ENCODE data around the gene SH3GLB2. TPM values are rescaled to one million over a fixed set of nuclear protein-coding genes. Genes with fewer than 3 reads are reported as not detected.

The SH3GLB2 gene
- total and polyA plus RNA-seq, 11 donors = 27.3 to 42.7 (median 35.4) TPM

DNA sequence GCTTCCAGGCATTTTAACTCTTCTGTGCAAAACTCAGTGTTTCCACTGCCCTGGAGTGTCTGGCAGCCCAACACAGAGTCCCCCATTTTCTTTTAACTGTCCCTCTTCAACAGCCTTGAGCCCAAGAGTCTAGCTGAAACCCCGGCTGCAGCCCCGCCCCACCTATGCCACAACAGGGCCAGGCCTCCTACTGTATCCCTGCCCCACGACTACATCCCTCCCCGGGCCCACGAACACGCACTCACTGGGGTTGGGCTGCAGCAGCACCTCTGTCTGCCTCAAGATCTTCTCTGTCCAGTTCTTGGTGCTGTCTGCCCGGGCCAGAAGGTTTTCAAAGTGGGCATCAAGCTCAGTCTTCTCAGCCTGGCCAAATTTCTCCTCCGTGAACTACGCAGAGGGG lies 6.1 kb downstream of the SH3GLB2 start:
- WGBS, 4 donors = 91 to 93% (median 92%) methylated on average over 9 of the region's 9 CpGs
- H3K27me3 ChIP-seq = no peaks in the 10 kb centered on the region
- H3K27ac ChIP-seq = no peak overlapping the region
- peaks cover 0 to 30% (median 10%) of the 10 kb centered on the region in 9 donors for H3K36me3 ChIP-seq
- no peaks in the 10 kb centered on the region for H3K9me3 ChIP-seq
- H3K4me3 ChIP-seq = no peak overlapping the region
- TF ChIP-seq POLR2A (IDR thresholded peaks at IDR 0.05) = no peak
- TF ChIP-seq, protein P1, sequence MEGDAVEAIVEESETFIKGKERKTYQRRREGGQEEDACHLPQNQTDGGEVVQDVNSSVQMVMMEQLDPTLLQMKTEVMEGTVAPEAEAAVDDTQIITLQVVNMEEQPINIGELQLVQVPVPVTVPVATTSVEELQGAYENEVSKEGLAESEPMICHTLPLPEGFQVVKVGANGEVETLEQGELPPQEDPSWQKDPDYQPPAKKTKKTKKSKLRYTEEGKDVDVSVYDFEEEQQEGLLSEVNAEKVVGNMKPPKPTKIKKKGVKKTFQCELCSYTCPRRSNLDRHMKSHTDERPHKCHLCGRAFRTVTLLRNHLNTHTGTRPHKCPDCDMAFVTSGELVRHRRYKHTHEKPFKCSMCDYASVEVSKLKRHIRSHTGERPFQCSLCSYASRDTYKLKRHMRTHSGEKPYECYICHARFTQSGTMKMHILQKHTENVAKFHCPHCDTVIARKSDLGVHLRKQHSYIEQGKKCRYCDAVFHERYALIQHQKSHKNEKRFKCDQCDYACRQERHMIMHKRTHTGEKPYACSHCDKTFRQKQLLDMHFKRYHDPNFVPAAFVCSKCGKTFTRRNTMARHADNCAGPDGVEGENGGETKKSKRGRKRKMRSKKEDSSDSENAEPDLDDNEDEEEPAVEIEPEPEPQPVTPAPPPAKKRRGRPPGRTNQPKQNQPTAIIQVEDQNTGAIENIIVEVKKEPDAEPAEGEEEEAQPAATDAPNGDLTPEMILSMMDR (IDR thresholded peaks at IDR 0.05) = no peak
- ATAC-seq (no peak), DNase-seq (no peak)
- H3K4me1 ChIP-seq = peaks cover 0 to 18% (median 7%) of the 10 kb centered on the region in 12 donors
- intact Hi-C loops (cut with DNase I) = loop anchor here in 1 of 10 donors (10.0 kb wide), 1 partner anchor 63 kb away; the partner anchor contains the start of gene DOLPP1

DNA sequence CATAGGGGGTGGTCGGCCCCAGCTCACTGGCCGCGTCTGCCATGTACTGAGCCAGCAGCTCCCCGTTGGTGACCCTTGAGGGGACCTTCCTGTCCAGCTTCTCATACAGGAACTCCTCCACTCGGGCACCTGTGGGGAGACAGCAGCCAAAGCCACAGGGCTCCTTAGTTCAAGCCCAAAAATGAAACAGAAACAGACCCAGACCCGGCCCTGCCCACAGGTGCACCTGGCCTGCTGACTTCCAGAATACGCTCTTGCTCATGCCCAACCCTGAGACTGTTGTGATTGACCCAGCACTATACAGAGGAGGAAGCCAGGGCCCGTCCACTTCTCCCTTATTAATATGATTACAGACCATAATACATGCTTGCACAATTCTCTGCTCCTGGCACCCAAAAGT lies 7.0 kb downstream of the SH3GLB2 start:
- intact Hi-C loops (cut with DNase I) = loop anchor here in 1 of 10 donors (10.0 kb wide), 1 partner anchor 64 kb away; the partner anchor contains the start of gene DOLPP1
- Histone ChIP-seq H3K4me3 (no peak overlapping the region), H3K9me3 (no peaks in the 10 kb centered on the region), H3K27me3 (no peaks in the 10 kb centered on the region), H3K27ac (no peak overlapping the region), H3K36me3 (peaks cover 0 to 32% (median 10%) of the 10 kb centered on the region in 9 donors), H3K4me1 (peaks cover 0 to 8% (median 0%) of the 10 kb centered on the region in 12 donors)
- no peak for DNase-seq
- no peak for TF ChIP-seq POLR2A (IDR thresholded peaks at IDR 0.05)
- TF ChIP-seq, protein P1 (IDR thresholded peaks at IDR 0.05) = no peak
- no peak for ATAC-seq
- WGBS, 4 donors = 71 to 87% (median 81%) methylated on average over 6 to 8 of the region's 8 CpGs

DNA sequence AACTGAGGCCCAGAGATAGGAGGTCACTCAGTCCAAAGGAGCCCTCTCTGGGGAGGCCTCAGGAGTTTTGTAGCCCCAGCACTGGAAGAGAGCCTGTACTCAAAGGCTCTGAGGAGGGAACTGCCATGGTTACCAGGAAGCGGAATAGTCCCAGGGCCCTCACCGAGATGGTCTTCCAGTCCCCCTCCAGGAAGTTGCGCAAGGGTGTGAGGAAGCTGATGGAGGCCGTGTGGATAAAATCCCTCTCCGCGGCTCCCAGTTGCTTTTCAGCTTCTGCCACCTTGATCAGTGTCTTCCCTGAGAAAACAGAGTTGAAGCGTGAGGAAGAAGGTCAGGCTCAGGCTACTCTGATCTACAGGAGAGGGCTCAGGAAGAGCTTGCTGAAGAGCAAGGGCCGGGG lies 13.5 kb downstream of the SH3GLB2 start:
- Histone ChIP-seq H3K36me3 (peaks cover 0 to 80% (median 57%) of the 10 kb centered on the region in 9 donors), H3K4me1 (no peaks in the 10 kb centered on the region), H3K27me3 (no peaks in the 10 kb centered on the region), H3K9me3 (no peaks in the 10 kb centered on the region), H3K4me3 (no peak overlapping the region), H3K27ac (no peak overlapping the region)
- intact Hi-C loops (cut with DNase I) = no loop called here
- DNase-seq (no peak), ATAC-seq (no peak)
- WGBS, 4 donors = 85 to 90% (median 87%) methylated on average over 7 to 8 of the region's 8 CpGs
- TF ChIP-seq, protein P1 (IDR thresholded peaks at IDR 0.05) = no peak
- no peak for TF ChIP-seq POLR2A (IDR thresholded peaks at IDR 0.05)

DNA sequence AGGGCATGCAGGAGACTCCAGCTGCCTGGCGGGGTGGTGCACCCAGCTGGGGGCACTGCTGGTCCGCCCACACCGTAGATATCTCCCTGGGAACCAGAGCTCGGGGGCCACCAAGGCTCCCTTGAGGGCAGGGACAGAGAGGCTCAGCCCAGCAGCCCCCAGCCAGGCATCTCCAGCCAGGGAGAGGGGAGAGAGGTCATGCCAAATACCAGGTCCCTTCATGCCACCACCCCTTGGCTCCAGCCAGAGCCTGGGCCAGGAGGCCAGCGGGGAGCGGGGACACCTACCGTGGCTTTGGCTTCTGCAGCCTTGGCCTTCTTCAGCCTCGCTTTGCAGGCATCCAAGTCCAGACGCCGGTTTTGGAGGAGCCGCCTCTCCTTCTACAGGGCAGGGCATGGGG lies 14.0 kb downstream of the SH3GLB2 start:
- no peaks in the 10 kb centered on the region for H3K4me1 ChIP-seq
- ATAC-seq = peak in 1 of 4 donors; percentile 8
- no peak for TF ChIP-seq POLR2A (IDR thresholded peaks at IDR 0.05)
- TF ChIP-seq, protein P1 (IDR thresholded peaks at IDR 0.05) = no peak

More for the DNA sequence above, 14.0 kb downstream of the SH3GLB2 start:
- WGBS, 4 donors = 95 to 100% (median 97%) methylated on average over 4 to 11 of the region's 11 CpGs
- Histone ChIP-seq H3K36me3 (peaks cover 0 to 80% (median 59%) of the 10 kb centered on the region in 9 donors), H3K27ac (no peak overlapping the region), H3K9me3 (no peaks in the 10 kb centered on the region), H3K4me3 (no peak overlapping the region), H3K27me3 (no peaks in the 10 kb centered on the region)
- intact Hi-C loops (cut with DNase I) = no loop called here
- DNase-seq = no peak
